B cell (primary cell): ENCODE results near the gene CHST13. TPM values are rescaled to one million over a fixed set of nuclear protein-coding genes. Genes with fewer than 3 reads are reported as not detected.

Source experiments
- ATAC-seq: fragments of 200-7000 bp; cut with Tn5 transposase; one replicate; pipeline ENCODE4 v1.10.0; 2021; ENCODE audit warnings: low read depth, mild to moderate bottlenecking, moderate number of reproducible peaks, moderate library complexity
- CTCF ChIA-PET: fragments of 350-600 bp; sonication (Branson Sonifier 250); formaldehyde crosslinking; loops from one replicate; lab custom pipeline; 2021; ENCODE audit warnings: antibody characterized with exemption, inconsistent platforms; lab: Charles Lee
- POLR2A ChIA-PET: fragments of 350-600 bp; sonication (Branson Sonifier 250); formaldehyde crosslinking; loops from one replicate; lab custom pipeline; 2021; ENCODE audit warnings: antibody characterized with exemption; lab: Charles Lee
- DNase-seq: peaks from one replicate; pipeline ENCODE4 v3.0.0; 2013
- H2AFZ ChIP-seq: 2 replicates; pipeline ENCODE4 v1.6.1; 2012; ENCODE audit warnings: mild to moderate bottlenecking, low read depth, low read length; ENCODE audit not compliant: insufficient read depth, poor library complexity, severe bottlenecking
- H3K27ac ChIP-seq, 2 donors: 1 replicate in 1 of 2; 2 replicates in 1 of 2; pipeline ENCODE4 v1.5.1; 2012 to 2013; ENCODE audit warnings: low read length in 2 of 2, mild to moderate bottlenecking in 2 of 2, moderate library complexity in 1 of 2
- H3K27me3 ChIP-seq, 4 experiments: fragments of 200-600 bp in 1 of 4; sonication (generic) in 1 of 4; replicated peaks in 1 of 4; 1 replicate in 2 of 4; 2 replicates in 2 of 4; pipeline versions ENCODE4 v1.6.1 to v1.7.0; 2013 to 2016; ENCODE audit warnings: low read length in 3 of 4, mild to moderate bottlenecking in 2 of 4, mixed read lengths in 1 of 4, moderate library complexity in 1 of 4; ENCODE audit not compliant: insufficient read depth in 4 of 4, control insufficient read depth in 3 of 4; ENCODE audit errors: control extremely low read depth in 1 of 4
- H3K36me3 ChIP-seq, 2 experiments: replicated peaks in 1 of 2; 1 replicate in 1 of 2; 2 replicates in 1 of 2; pipeline versions ENCODE4 v1.6.1 to v1.7.1; 2013; ENCODE audit warnings: low read length in 1 of 2; ENCODE audit not compliant: insufficient read depth in 2 of 2, control insufficient read depth in 1 of 2; ENCODE audit errors: control extremely low read depth in 1 of 2, extremely low read depth in 1 of 2
- H3K4me1 ChIP-seq, 2 donors: fragments of 200-600 bp in 1 of 2; sonication (generic) in 1 of 2; 1 replicate in 1 of 2; 2 replicates in 1 of 2; pipeline versions ENCODE4 v1.5.1 to v1.6.1; 2013 to 2017; ENCODE audit warnings: low read length in 2 of 2; ENCODE audit not compliant: control insufficient read depth in 2 of 2, insufficient read depth in 2 of 2
- H3K4me2 ChIP-seq: replicated peaks from 2 replicates; pipeline ENCODE3; 2012; ENCODE audit warnings: mild to moderate bottlenecking, low read depth, low read length; ENCODE audit not compliant: poor library complexity, severe bottlenecking
- H3K4me3 ChIP-seq, 5 experiments: fragments of 200-600 bp in 1 of 5; sonication (generic) in 1 of 5; 1 replicate in 3 of 5; 2 replicates in 2 of 5; pipeline versions ENCODE4 v1.5.1 to v1.7.0; 2011 to 2016; ENCODE audit warnings: low read length in 4 of 5, mild to moderate bottlenecking in 4 of 5, low read depth in 2 of 5, control low read depth in 1 of 5, moderate library complexity in 1 of 5; ENCODE audit not compliant: insufficient read depth in 1 of 5; ENCODE audit errors: control extremely low read depth in 1 of 5, extremely low read depth in 1 of 5
- H3K79me2 ChIP-seq: fragments of 200-600 bp; sonication (generic); one replicate; pipeline ENCODE4 v1.6.0; 2016; ENCODE audit warnings: low read length; ENCODE audit not compliant: control insufficient read depth, insufficient read depth
- H3K9ac ChIP-seq: fragments of 200-600 bp; sonication (generic); 2 replicates; pipeline ENCODE4 v1.6.1; 2017; ENCODE audit warnings: mild to moderate bottlenecking, low read length, moderate library complexity
- H3K9me3 ChIP-seq, 3 donors: one replicate each; pipeline versions ENCODE4 v1.6.1 to v1.7.1; 2013; ENCODE audit warnings: low read length in 2 of 3; ENCODE audit not compliant: control insufficient read depth in 2 of 3, insufficient read depth in 1 of 3; ENCODE audit errors: control extremely low read depth in 1 of 3
- H4K20me1 ChIP-seq: 2 replicates; pipeline ENCODE4 v1.6.0; 2012; ENCODE audit warnings: mild to moderate bottlenecking, low read length; ENCODE audit not compliant: insufficient read depth, control insufficient read depth, poor library complexity, severe bottlenecking
- H3K27ac Mint-ChIP-seq: one replicate; pipeline ENCODE4 v1.8.0; 2021; ENCODE audit warnings: mixed read lengths
- H3K27me3 Mint-ChIP-seq: one replicate; pipeline ENCODE4 v1.8.0; 2021; ENCODE audit warnings: mixed read lengths
- H3K4me1 Mint-ChIP-seq: one replicate; pipeline ENCODE4 v1.8.0; 2021; ENCODE audit warnings: mixed read lengths
- H3K4me3 Mint-ChIP-seq: one replicate; pipeline ENCODE4 v1.8.0; 2021; ENCODE audit warnings: mixed read lengths
- H3K9me3 Mint-ChIP-seq: one replicate; pipeline ENCODE4 v1.8.0; 2022; ENCODE audit warnings: mixed read lengths; ENCODE audit not compliant: insufficient read depth
- EZH2 ChIP-seq: IDR thresholded peaks from 2 replicates; pipeline ENCODE4 v1.6.1; 2012; ENCODE audit warnings: borderline replicate concordance, low read depth, mild to moderate bottlenecking, moderate library complexity, low read length; ENCODE audit not compliant: insufficient read depth, poor library complexity, severe bottlenecking
- WGBS: methylation state at CpG from one replicate; pipeline ENCODE4 v1.1.5; 2013; ENCODE audit warnings: missing lambda C conversion rate; ENCODE audit not compliant: insufficient coverage; 5-methylcytosine and 5-hydroxymethylcytosine counted together
- intact Hi-C: fragments of 100-400 bp; cut with micrococcal nuclease; formaldehyde crosslinking; loops from one replicate; pipeline ENCODE4 v1.10.0; 2022
- polyA plus RNA-seq: library from polyadenylated mRNA; depleted of rRNA; stranded (reverse); fragments of >200 nt; gene quantifications from 2 replicates; pipeline ENCODE4 v1.2.3, GENCODE V29; 2012
- total RNA-seq, 2 donors: library from RNA; stranded (reverse); fragments of 120-200 nt in 1 of 2; gene quantifications; 1 replicate in 1 of 2; 2 replicates in 1 of 2; pipeline versions ENCODE4 v1.2.3 to v1.2.4, GENCODE V29; 2013 to 2022
- TF ChIP-seq, protein P1 (sequence below): fragments of 200-600 bp; IDR thresholded peaks from one replicate; pipeline ENCODE4 v1.8.0; 2022; ENCODE audit warnings: antibody characterized with exemption, mild to moderate bottlenecking

Gene CHST13
- total and polyA plus RNA-seq, 2 donors (not counting 1 experiment from before 2014, with no cell fraction given): 0.07 TPM; not detected in 1

DNA sequence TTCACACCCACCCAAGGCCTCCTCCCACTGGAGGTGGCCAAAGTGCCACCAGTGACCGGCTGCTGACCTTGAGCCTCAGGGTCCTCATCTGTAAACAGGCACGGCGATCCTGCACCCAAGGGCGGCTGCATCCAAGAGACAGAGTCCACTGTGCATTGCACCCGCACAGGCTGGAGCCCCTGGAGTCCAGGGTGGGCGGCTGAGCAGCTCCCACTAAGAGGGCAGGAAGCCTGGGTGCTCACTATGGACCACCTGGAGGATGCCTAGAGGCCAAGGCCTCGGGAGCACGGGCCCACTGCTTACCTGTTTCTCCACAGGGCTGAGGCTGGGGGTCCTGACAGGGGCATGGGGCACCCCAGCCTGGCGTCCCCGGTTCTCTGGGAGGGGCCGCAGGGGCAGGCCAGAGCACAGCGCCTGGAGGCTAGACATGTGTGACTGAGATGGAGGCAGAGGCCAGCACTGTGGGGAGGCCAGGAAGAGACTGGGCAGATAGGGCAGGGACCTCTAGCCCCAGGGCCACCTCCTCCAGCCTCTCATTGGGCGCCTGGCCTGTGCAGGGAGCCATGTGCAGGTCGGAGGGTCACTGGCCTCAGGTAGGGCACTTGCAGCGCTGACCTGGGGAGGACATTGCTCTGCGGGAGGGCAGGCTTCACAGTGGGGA lies 6.5 kb upstream of the CHST13 start, which contains the start of gene UROC1:
UROC1 (minus strand) TSS at position 483 of the 661 bp plus-strand sequence; CDS start at position 429, 54 bp downstream.
- Histone ChIP-seq H2AFZ (no peak within 1 kb of the TSS), H3K27me3 (peaks cover 0 to 6% (median 0%) of the 10 kb centered on the region in 4 experiments), H3K4me3 (no peak within 1 kb of the TSS), H3K9me3 (no peaks in the 10 kb centered on the region), H3K4me1 (no peaks in the 10 kb centered on the region), H3K36me3 (no peaks in the 10 kb centered on the region), H3K27ac (no peak within 1 kb of the TSS), H3K4me2 (no peak within 1 kb of the TSS), H3K79me2 (no peaks in the 10 kb centered on the region), H3K9ac (no peak within 1 kb of the TSS), H4K20me1 (no peaks in the 10 kb centered on the region)
- no peak for DNase-seq
- intact Hi-C loops: no loop called here
- H3K9me3 Mint-ChIP-seq: no peaks in the 10 kb centered on the region
- CTCF ChIA-PET: interaction anchor here (0.6 kb wide), 1 partner anchor 970 kb away, joined by 4 read pairs; no protein-coding TSS in a partner anchor
- no peak for ATAC-seq
- WGBS: 96% methylated on average over 15 of the region's 16 CpGs
- no peak within 1 kb of the TSS for H3K4me3 Mint-ChIP-seq
- POLR2A ChIA-PET: no interaction called here
- no peaks in the 10 kb centered on the region for H3K4me1 Mint-ChIP-seq
- H3K27ac Mint-ChIP-seq: no peak within 1 kb of the TSS
- peaks cover 6% of the 10 kb centered on the region for H3K27me3 Mint-ChIP-seq
- TF ChIP-seq EZH2: no peak
- TF ChIP-seq, protein P1, sequence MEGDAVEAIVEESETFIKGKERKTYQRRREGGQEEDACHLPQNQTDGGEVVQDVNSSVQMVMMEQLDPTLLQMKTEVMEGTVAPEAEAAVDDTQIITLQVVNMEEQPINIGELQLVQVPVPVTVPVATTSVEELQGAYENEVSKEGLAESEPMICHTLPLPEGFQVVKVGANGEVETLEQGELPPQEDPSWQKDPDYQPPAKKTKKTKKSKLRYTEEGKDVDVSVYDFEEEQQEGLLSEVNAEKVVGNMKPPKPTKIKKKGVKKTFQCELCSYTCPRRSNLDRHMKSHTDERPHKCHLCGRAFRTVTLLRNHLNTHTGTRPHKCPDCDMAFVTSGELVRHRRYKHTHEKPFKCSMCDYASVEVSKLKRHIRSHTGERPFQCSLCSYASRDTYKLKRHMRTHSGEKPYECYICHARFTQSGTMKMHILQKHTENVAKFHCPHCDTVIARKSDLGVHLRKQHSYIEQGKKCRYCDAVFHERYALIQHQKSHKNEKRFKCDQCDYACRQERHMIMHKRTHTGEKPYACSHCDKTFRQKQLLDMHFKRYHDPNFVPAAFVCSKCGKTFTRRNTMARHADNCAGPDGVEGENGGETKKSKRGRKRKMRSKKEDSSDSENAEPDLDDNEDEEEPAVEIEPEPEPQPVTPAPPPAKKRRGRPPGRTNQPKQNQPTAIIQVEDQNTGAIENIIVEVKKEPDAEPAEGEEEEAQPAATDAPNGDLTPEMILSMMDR: no peak
